DMS79 treated with DMSO at 0.1 percent for 48 hours (cell line): ENCODE measurements around the gene MROH2B.

ENCODE experiments used
- DNase-seq: peaks from one replicate; lab custom pipeline; 2025; lab: John Stamatoyannopoulos, UW

MROH2B gene

DNA sequence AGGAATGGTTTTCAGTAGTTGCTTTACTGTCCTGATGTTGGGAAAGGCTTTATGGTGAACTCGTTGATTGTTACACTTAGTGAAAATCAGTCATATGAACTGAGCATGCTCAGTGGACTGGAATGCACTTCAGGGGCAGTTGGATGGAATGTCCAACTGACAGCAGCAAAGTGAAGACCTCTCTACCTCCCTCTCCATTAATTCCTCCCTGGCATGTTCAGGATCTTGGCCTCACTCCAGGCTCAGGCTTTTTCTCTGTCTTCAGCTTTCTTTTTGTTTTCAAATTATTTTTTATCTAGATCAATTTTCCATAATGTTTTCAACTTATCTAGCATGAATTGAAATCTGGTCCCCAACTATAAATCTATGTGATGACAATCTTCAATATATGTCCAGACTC lies at the start of gene MROH2B:
Gene MROH2B, minus strand, starts transcription at position 101 of the 400 bp plus-strand sequence. CDS start 490 bp downstream, outside the sequence.
- DNase-seq = no peak

DNA sequence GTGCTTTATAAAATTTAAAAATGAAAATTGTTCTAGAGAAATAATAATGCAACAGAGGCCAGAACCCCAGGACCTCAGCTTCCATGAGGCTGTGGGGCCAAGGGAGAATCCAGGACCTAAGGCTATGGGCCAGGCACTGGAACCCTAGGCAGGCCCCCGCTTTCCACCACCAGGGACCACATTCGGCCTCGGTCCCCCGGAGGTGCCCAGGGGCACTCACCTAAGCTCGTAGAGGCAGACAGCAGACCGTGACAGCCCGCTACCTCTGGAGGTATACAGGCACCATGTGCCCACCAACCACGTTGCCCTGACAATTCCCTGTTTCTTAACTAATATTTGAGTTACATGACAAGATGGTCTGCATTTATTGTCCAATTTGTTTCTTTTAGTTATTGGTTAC lies 49.5 kb upstream of the MROH2B start:
- no peak for DNase-seq

DNA sequence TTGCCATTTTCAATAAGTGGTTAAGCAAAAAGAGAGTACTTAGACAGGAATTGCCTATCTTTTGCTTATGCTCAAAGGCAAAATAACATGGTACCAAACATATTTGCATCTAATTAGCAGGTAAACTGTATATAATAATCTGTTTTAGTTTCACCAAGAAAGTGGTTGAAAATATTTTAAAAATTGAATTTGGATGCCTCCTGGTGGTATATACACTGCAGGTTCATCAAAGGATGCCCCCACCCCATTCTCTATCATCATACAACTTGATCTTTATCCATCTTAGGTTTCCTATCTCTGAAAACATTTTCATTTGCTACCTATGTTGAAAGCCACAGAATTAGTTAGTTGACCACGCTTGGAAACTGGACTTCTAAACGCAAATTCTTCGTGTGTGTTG lies 47.0 kb upstream of the MROH2B start:
- DNase-seq = no peak

DNA sequence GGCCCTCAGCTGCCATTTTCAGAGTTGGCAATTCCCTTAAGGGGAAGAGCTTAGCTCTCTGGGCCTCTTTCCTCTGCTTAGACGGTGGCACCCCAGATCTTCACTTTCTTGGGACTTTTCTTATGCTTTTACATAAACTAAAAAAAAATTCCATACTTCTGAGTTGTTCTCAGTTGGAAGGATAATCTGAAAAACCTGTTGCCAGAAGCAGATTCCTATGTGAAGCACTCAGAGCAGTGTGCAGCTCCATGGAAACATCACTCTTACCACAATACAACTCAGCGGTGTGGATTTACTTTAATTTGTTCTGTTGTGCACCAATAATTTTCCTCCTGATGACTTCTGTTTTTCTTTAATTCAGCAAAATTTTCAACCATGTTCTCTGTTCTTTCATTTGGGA lies 44.1 kb upstream of the MROH2B start:
- DNase-seq = no peak

DNA sequence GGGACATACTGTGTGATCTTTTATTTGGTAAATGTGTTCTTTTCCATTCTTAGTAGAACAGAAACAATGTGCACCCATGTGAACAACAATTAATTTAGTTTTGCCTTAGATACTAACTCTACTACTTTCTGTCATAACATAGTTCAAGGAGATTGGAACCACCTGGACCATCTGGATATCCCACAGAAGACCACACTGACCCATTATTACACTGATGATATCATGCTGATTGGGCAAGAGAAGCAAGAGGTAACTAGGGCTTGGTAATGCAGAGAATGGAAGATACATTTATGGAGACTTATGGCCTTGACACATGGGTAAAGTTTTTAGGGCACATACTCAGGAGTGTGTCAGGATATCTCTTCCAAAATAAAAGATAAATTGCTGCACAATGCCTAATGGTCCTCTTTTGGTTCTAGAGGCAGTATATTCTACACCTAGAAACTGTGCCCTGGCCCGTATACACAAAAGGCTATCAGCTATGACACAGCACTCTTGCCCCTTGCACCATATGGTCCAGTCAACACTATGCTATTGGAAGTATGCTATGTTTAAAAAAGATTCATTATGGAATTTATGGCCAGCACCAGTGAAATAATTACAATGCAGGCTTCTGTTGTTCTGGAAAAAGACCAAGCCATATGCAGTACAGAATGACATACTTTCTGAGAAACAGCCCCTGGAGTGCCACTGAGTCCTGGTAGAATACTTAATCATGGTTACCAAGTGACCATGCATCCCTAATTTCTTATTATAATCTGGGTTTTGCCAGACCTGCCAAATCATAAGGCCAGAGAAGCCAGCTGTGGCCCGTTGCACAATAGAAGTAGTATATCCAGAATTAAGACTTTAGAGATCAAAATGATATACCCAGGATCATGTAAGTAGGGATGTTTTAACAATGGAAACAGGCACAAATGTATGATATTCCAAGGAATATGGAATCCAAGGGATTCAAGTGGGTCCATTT lies 41.6 kb upstream of the MROH2B start:
- no peak for DNase-seq

DNA sequence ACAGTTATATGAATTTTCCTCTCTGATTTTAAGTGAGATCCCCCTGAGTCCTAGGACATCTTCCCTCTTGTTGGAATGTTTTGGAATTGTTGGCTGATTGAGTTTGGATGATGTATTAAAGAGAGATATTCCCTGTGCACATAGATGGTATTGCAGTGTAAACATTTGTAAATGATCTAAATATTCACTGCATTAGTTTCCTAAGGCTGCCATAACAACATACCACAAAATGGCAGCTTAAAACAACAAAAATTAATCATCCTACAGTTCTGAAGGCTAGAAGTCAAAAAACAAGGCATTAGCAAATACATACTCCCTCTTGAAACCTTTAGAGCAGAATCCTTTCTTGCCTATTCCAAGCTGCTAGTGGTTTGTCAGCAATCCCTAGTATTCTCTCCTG lies 38.0 kb upstream of the MROH2B start:
- DNase-seq = no peak

DNA sequence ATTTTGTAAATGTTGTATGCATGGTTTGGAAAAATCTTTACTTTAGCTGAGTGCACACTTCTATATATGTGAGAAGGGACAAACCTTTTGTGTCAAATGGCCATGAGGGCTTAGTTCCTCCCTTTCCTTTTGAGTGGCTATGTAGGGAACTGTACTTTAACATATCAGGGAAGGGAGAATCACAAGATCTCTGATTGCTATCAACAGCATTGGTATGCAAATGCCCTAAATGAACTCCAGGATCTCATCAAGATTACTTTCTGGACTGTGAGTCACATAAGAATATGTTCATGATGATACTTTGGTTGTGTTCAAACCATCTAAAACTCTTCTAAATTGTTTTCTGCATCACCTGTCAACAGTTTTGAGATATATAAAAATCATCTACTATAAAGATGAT lies 31.2 kb upstream of the MROH2B start:
- DNase-seq = no peak

DNA sequence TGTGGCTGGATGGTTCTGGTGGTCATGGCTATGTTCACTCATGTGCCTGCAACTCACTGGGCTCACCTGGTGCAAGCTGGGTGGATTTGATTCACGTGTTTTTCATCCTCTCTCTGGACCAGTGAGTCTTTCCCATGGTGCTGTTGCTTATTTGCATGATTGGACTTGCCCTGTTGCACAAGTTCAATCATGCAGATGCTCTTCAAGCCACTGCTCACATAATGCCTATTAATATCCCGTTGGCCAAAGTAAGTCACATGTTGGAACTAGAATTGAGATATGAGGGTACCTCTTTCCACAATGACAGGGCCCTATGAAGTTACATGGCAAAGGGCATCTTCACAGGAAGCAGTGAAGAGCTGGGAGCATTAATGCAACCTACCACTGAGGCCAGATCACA lies 26.5 kb upstream of the MROH2B start:
- DNase-seq = no peak

DNA sequence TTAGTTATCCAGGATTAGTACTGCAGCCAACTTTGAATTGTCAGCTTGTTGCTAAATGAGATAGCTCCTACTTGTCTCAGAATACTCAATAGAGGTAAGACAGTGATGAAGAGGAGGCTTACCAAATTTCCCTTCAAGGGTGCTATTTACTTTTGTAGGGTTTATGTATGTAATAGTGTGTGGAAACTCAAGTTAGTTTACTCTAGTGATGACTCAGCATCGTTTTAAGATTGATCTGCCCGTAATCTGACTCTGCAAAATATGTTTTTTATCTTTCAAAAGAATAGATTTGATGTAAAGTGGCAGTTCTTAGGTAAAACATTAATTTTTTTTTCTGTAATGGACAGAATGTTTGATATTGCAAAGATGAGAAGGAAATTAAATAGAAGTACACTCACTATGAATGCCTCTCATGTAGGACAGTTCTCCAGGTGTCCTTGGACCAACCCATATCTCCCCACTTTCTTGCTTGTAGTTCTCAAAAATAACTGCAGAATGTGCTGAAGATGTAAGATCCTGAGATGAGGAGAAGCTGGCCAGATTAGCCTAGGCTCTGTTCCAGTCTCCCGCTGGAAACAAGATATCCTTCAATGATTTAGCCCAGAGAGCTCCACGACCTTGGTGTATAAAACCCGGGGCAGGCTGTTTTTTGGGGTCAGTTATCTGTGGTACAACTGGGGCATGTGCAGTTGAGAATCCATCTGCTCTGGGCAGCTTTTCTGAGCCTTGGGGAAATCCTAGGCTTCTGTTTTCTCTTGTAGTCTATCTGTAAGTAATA lies 24.4 kb upstream of the MROH2B start:
- no peak for DNase-seq

DNA sequence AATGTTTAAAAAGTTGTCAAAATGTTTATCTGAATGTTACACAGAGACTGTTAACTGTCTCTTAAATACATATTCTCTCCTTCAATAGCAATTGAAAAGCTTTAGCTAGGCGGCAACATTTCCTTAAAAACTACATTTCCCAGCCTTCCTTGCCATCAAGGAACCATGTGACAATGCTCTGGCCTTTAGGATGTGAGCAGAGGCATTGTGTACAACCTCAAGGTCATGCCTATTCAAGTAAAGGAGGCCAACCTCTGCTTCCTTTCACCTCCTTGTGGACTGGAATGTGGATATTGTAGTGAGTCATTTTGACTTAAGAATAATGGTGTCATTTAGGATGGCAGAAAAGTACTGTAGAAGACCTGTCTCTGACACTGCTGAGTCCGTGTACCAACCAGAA lies 23.7 kb upstream of the MROH2B start:
- no peak for DNase-seq

DNA sequence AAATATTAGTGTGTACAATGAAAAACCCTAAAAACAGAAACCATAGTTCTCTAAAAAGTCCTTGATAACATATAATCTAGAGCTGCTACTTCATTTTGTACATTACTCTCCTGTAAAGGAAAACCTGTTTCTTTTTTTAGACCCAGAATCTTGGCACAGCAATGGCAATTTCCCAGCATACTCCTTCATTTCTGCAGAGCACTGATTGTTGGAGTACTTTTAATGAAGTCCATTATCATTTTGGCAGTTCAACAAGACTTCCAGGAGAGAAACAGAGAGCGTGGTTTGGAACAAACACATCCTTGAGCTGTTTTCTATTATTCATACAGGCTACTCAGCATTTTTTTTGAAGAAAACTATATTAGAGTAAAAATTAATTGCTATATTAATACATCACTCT lies 22.7 kb upstream of the MROH2B start:
- no peak for DNase-seq

DNA sequence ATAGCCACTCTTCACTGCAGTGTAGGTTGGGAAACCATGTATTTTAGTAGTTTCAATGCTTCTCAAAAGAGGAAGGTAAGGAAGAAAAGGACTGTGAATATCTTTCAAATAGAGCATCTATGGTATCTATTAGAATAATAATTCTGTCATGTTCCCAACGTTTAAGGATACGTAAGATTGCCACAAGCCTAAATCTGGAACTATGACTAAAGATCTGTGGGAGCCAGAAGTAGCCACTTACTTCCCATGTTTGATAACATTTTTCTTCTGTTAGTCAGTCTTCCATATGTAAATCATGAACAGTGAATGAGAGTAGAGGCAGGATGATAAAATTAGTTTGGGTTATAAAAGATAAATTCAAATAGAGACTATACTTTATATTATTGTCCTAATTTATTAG lies 16.3 kb upstream of the MROH2B start:
- DNase-seq = no peak

DNA sequence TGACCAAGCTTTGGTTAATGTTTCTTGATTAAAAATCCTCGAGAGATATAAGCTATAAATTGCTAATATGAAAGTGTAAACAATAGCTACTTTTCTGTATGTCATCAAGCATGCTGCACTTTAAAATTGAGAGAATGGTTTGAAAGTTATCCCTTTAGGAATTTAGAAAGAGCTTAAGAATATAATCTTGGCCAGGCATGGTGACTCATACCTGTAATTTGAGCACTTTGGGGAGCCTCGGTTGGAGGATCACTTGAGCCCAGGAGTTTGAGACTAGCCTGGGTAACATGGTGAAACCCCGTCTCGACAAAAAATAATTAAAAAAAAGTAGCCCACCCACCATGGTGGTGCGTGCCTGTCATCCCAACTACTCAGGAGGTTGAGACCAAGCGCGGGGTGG lies 12.2 kb upstream of the MROH2B start:
- DNase-seq = no peak

DNA sequence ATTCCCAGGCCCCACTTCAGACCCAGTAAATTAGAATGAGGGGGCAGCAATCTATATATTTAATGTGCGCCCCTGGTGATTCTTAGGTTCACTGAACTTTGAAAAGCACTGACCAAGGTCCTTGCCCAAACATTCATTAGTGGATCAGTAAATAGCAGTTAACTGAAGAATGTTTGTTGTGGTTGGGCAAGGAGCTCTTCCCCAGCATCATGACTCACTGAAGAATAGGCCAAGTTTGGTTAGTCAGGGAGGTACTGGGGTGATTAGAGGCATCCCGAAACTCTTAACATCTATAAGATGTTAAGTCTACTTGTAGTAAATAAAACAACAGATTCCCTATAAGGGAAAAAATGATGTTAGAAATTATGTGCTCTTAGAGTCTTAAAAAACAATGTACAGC lies 833 bp upstream of the MROH2B start:
- no peak for DNase-seq

DNA sequence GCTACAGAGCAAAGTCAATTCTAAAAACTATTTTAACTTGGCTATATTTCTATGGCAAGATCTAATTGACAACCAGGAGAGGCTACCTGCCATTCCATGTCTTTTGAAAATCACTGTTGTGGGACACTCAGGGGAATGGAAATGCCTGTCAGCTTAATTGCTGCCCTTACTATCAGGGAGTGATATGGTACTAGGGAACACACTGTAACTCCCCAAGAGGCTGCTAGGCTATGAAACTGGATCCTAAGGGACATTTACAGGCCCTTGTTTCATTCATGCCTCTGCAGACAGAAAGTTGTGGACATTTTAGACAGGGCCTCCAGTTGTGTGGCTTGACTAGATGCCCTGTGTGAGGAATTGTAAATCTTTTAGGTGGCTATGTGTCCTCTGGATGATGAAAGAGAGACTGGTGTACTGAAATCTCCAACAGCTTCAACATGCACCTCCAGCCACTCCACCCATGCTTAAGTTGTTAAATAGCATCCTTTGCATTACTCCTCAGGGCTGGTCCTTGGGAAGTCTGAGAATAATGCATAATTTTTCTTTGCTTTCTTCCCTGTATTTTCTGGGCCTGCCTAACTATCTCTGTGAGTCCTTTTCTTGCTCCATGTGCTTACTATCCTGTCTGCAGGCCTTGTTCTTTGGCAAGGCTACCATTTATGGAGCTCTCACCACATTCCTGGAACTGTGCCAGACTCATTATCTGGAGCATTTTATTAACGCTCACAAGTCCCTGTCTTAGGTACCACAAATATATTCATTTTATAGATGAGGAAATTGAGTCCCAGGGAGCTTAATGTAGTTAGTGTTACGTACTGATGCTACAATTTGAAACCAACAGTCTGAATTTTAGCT lies 3.2 kb downstream of the MROH2B start:
- DNase-seq = no peak

DNA sequence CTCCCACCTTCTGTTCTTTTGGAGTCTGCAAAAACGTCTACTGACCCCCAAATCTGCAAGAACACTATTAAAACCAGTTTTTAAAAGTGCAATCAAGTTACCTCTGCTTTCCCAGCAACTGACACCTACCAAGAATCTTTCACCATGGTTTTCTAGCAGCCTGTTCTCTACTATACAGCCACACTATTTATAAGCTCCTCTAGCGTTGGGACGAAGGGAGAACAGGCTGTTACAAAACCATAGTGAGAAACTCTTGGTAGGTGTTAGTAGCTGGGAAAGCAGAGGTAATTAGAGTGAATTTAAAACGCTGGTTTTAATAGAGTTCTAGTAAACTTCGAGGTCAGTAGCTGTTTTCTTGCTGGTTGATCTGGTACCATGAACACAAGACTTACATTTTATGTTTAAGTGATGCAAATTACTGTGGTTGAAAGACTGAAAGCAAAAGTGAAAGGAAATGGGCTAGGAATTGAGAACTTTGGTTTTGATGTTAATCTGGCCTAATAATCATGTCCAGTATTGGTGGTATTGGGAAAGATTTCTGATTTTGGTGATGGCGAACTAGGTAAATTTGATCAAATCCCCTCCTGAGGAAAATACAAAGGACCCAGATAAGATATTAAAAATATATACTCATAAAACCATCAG lies 5.3 kb downstream of the MROH2B start:
- no peak for DNase-seq

DNA sequence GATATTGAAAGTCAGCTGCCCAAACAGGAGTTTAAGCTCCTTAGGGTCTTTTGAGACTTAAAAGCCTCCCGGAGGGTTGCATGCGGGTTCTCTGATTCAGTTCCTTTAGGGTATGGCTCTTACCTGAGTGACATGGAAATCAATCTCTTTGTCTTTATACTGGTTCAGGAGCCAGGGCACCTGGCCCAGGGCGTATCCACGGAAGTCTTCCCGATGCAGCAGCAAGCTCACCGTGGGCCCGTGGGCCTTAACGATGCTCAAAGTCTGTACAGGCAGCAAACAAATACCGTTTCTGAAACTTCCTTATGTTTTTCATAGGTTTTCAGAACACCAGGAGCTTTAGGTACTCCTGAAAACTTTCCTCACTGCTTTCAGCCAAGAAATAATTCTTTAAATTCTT lies 13.2 kb downstream of the MROH2B start:
- DNase-seq = no peak

DNA sequence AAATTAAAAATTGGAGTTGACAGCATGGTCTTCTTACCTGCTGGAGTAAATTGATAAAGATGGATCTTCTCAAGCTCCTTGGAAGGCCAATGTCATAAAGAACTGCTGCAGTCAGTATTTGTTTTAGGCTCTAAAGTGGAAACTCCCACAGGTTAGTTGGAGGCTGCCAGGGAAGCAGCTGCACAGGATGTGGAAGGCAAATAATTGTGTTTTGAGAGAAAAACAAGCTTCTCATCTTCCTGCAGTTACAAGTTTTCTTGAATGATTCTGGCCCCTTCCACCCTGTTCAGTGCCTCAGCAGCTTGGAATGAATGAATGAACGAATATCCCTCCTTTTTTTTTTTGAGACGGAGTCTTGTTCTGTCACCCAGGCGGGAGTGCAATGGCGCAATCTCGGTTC lies 13.9 kb downstream of the MROH2B start:
- no peak for DNase-seq

DNA sequence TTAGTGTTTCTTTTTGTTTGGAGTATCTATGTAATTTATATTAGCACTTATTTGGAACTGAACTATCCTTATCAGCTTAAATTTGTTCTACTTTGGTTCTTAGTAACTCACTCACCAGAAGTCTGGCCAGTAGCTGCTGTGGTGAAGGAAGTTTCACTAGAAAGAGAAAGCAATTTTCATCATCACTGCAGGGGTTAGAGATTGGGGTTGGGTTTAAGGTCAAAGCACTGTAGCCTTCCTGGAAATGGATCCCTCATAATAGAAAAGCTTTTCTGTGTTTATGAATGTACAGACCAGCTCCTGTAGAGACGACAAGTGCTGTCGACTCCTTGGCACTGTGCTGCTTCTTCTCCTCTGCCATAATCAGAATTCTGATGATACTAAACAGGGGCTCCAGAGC lies 22.2 kb downstream of the MROH2B start:
- DNase-seq = no peak

DNA sequence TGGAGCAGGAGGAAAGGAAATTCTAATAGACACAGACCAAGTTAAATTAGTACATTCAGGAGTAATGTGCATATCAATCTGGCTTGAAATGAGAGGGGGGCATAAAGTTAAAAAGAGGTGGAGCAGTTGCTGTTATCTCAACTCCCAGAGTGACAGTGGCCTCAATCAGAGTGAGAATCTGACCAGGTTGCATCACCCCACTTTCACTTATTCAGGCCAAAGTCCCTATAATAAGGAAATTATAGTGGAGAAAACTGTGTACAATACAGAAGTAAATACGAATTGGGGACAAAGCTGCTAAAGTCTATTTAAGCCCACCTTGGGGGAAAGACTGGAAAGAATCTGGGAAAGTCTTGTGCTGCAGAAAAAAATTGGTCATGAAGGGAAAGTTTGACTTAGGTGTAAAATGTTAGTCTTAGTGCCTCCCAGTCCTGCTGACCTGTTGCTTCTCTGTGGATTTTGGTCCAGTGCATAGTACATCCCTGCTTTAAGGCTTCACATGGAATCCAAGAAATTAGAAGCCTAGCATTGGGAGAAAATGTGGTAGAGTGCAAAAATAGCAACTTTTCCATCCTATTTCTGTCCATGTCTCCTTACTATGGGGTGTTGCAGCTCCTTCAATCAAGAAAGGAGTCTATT lies 27.9 kb downstream of the MROH2B start:
- DNase-seq = no peak

DNA sequence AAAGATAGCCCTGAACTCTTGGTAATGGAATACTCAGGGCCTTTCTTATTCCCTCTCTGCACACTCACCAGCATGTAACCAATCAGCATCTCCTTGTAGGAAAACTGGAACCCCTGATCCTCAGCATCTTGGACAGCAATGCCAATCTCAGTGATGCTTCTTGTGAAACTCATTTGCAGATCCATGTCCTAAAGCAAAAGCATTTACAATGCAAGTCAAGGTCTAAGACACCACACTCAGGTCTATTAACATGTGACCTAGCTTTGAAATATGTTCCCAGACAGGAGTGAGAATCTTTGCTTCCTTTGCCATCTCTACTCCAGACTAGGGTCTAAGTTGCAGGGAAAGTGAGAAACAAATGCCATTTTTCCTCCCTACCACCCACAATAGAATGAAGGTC lies 38.2 kb downstream of the MROH2B start:
- no peak for DNase-seq
